Astrocyte (in vitro differentiated cells and primary cell): ENCODE data around the gene WARS2. TPM values are rescaled to one million over a fixed set of nuclear protein-coding genes. Genes with fewer than 3 reads are reported as not detected.

Experiments
- DNase-seq: peaks from one replicate; pipeline ENCODE4 v3.0.0-alpha.2; 2010; ENCODE audit warnings: low read depth
- FAIRE-seq: peaks from 2 replicates; lab custom pipeline; 2011; peaks lifted over from hg19 to GRCh38; lab: Jason Lieb, UNC
- H2AFZ ChIP-seq: 2 replicates; pipeline ENCODE4 v1.6.0; 2012; ENCODE audit warnings: low read depth, low read length, inconsistent platforms
- H3K27ac ChIP-seq: 2 replicates; pipeline ENCODE4 v1.5.1; 2011; ENCODE audit warnings: low read depth, low read length, inconsistent platforms
- H3K27me3 ChIP-seq: 2 replicates; pipeline ENCODE4 v1.6.0; 2011; ENCODE audit warnings: low read length, inconsistent platforms; ENCODE audit not compliant: insufficient read depth
- H3K36me3 ChIP-seq: 2 replicates; pipeline ENCODE4 v1.5.1; 2011; ENCODE audit warnings: low read length, inconsistent platforms; ENCODE audit not compliant: insufficient read depth
- H3K4me1 ChIP-seq: 2 replicates; pipeline ENCODE4 v1.5.1; 2011; ENCODE audit warnings: low read length, inconsistent platforms; ENCODE audit not compliant: insufficient read depth
- H3K4me2 ChIP-seq: 2 replicates; pipeline ENCODE4 v1.6.0; 2012; ENCODE audit warnings: low read length, inconsistent platforms
- H3K4me3 ChIP-seq: 2 replicates; pipeline ENCODE4 v1.5.1; 2011; ENCODE audit warnings: low read depth, mild to moderate bottlenecking, low read length, inconsistent platforms; ENCODE audit not compliant: insufficient read depth
- H3K79me2 ChIP-seq: 2 replicates; pipeline ENCODE4 v1.6.0; 2012; ENCODE audit warnings: mild to moderate bottlenecking, low read length, inconsistent platforms; ENCODE audit not compliant: insufficient read depth
- H3K9ac ChIP-seq: 2 replicates; pipeline ENCODE4 v1.6.0; 2012; ENCODE audit warnings: mild to moderate bottlenecking, low read length, inconsistent platforms
- H3K9me3 ChIP-seq: 2 replicates; pipeline ENCODE4 v1.5.1; 2012; ENCODE audit warnings: low read depth, mild to moderate bottlenecking, low read length, inconsistent platforms; ENCODE audit not compliant: insufficient read depth
- H4K20me1 ChIP-seq: 2 replicates; pipeline ENCODE4 v1.6.0; 2012; ENCODE audit warnings: low read length, inconsistent platforms; ENCODE audit not compliant: insufficient read depth
- H3K27ac Mint-ChIP-seq: one replicate; pipeline ENCODE4 v1.8.0; 2021; ENCODE audit warnings: mild to moderate bottlenecking, mixed read lengths; ENCODE audit not compliant: unreplicated experiment
- H3K27me3 Mint-ChIP-seq: one replicate; pipeline ENCODE4 v1.8.0; 2021; ENCODE audit warnings: low read depth, mixed read lengths; ENCODE audit not compliant: unreplicated experiment
- H3K36me3 Mint-ChIP-seq: one replicate; pipeline ENCODE4 v1.8.0; 2021; ENCODE audit warnings: low read depth, mixed read lengths; ENCODE audit not compliant: unreplicated experiment
- H3K4me1 Mint-ChIP-seq: one replicate; pipeline ENCODE4 v1.8.0; 2021; ENCODE audit warnings: low read depth, mixed read lengths; ENCODE audit not compliant: unreplicated experiment
- H3K4me3 Mint-ChIP-seq: one replicate; pipeline ENCODE4 v1.8.0; 2021; ENCODE audit warnings: mild to moderate bottlenecking, moderate library complexity, mixed read lengths; ENCODE audit not compliant: unreplicated experiment
- H3K9me3 Mint-ChIP-seq: one replicate; pipeline ENCODE4 v1.8.0; 2021; ENCODE audit warnings: mild to moderate bottlenecking, mixed read lengths; ENCODE audit not compliant: unreplicated experiment
- CTCF ChIP-seq: IDR thresholded peaks from 2 replicates; pipeline ENCODE4 v1.5.1; 2011; ENCODE audit warnings: low read depth, mild to moderate bottlenecking, inconsistent platforms, low read length, moderate library complexity; ENCODE audit not compliant: insufficient read depth
- EZH2 ChIP-seq: IDR thresholded peaks from 2 replicates; pipeline ENCODE4 v1.6.1; 2012; ENCODE audit warnings: mild to moderate bottlenecking, low read length, inconsistent platforms; ENCODE audit not compliant: insufficient read depth
- total RNA-seq: library from RNA; stranded (reverse); gene quantifications from 2 replicates; pipeline ENCODE4 v1.2.1, GENCODE V29; 2021

The WARS2 gene
- total RNA-seq, 1 donor from 2014 or later, result 10.5 TPM

- Histone ChIP-seq H3K27ac (no peak overlapping the region), H3K9me3 (peaks cover 2% of the 10 kb centered on the region), H4K20me1 (no peaks in the 10 kb centered on the region), H3K4me1 (peaks cover 23% of the 10 kb centered on the region), H3K4me3 (no peak overlapping the region), H3K27me3 (peaks cover 21% of the 10 kb centered on the region), H3K4me2 (no peak overlapping the region), H3K36me3 (no peaks in the 10 kb centered on the region), H3K9ac (no peak overlapping the region), H3K79me2 (no peaks in the 10 kb centered on the region), H2AFZ (no peak overlapping the region)
- H3K27ac Mint-ChIP-seq, result peak overlapping the region; percentile 54
- peaks cover 40% of the 10 kb centered on the region for H3K4me1 Mint-ChIP-seq
- no peak overlapping the region for H3K4me3 Mint-ChIP-seq
- FAIRE-seq, result no peak
- peaks cover 10% of the 10 kb centered on the region for H3K27me3 Mint-ChIP-seq
- no peak for DNase-seq
- H3K9me3 Mint-ChIP-seq, result peaks cover 11% of the 10 kb centered on the region
- H3K36me3 Mint-ChIP-seq, result no peaks in the 10 kb centered on the region
- TF ChIP-seq CTCF (no peak), EZH2 (no peak)
Measured at GRCh38 chr1:119011116-119011515, 129.3 kb downstream of the WARS2 start.

- Mint-ChIP-seq H3K4me3 (no peak overlapping the region), H3K4me1 (peaks cover 40% of the 10 kb centered on the region), H3K36me3 (no peaks in the 10 kb centered on the region), H3K27me3 (peaks cover 18% of the 10 kb centered on the region), H3K27ac (peak overlapping the region; percentile 11), H3K9me3 (peaks cover 16% of the 10 kb centered on the region)
- Histone ChIP-seq H2AFZ (no peak overlapping the region), H3K4me2 (no peak overlapping the region), H3K9ac (no peak overlapping the region), H4K20me1 (no peaks in the 10 kb centered on the region), H3K4me1 (peaks cover 23% of the 10 kb centered on the region), H3K9me3 (peaks cover 7% of the 10 kb centered on the region), H3K4me3 (no peak overlapping the region), H3K27me3 (peaks cover 29% of the 10 kb centered on the region), H3K79me2 (no peaks in the 10 kb centered on the region), H3K36me3 (no peaks in the 10 kb centered on the region), H3K27ac (no peak overlapping the region)
- TF ChIP-seq CTCF (no peak), EZH2 (no peak)
- DNase-seq (no peak), FAIRE-seq (peak; percentile 64)
Measured at GRCh38 chr1:119010201-119010600, 130.3 kb downstream of the WARS2 start.

GRCh38 chr1:119009312-119009655, 131.2 kb downstream of the WARS2 start:
- no peak overlapping the region for H3K27ac ChIP-seq
- H3K4me2 ChIP-seq, result peak overlapping the region; percentile 85
- no peak overlapping the region for H2AFZ ChIP-seq
- H3K36me3 ChIP-seq, result no peaks in the 10 kb centered on the region
- H3K9me3 ChIP-seq, result peaks cover 7% of the 10 kb centered on the region
- peak overlapping the region; percentile 90 for H3K27ac Mint-ChIP-seq
- no peak overlapping the region for H3K4me3 ChIP-seq
- H3K9me3 Mint-ChIP-seq, result peaks cover 16% of the 10 kb centered on the region
- TF ChIP-seq CTCF, result no peak
- TF ChIP-seq EZH2, result no peak
- no peak for FAIRE-seq
- peaks cover 23% of the 10 kb centered on the region for H3K4me1 ChIP-seq
- H3K27me3 Mint-ChIP-seq, result peaks cover 26% of the 10 kb centered on the region
- H3K9ac ChIP-seq, result no peak overlapping the region
- H3K4me1 Mint-ChIP-seq, result peaks cover 40% of the 10 kb centered on the region
- H3K79me2 ChIP-seq, result no peaks in the 10 kb centered on the region
- DNase-seq, result no peak
- no peaks in the 10 kb centered on the region for H4K20me1 ChIP-seq
- peaks cover 39% of the 10 kb centered on the region for H3K27me3 ChIP-seq
- no peak overlapping the region for H3K4me3 Mint-ChIP-seq
- no peaks in the 10 kb centered on the region for H3K36me3 Mint-ChIP-seq
